Activated T-cell treated with anti-CD3 and anti-CD28 coated beads, Interleukin-2, amount 50 U/mL, for 1 hour (primary cell): ENCODE measurements around the gene ERG.

Source experiments
- DNase-seq: peaks from one replicate; pipeline ENCODE4 v3.0.0-alpha.2; 2020

ERG gene

GRCh38 chr21:38388203-38388602, 110.1 kb downstream of the ERG start:
- DNase-seq = no peak

- no peak for DNase-seq
These were observed 111.3 kb downstream of the ERG start for GRCh38 chr21:38386967-38387366.

- DNase-seq = no peak
These were observed 112.7 kb downstream of the ERG start for GRCh38 chr21:38385427-38386175.

- DNase-seq = no peak
These were observed 113.4 kb downstream of the ERG start for GRCh38 chr21:38384675-38385426.

- no peak for DNase-seq
These were observed 114.1 kb downstream of the ERG start for GRCh38 chr21:38384238-38384560.

- no peak for DNase-seq
These were observed 114.7 kb downstream of the ERG start for GRCh38 chr21:38383411-38384237.

- no peak for DNase-seq
These were observed 117.7 kb downstream of the ERG start for GRCh38 chr21:38380481-38381137.

GRCh38 chr21:38379147-38379546, 119.1 kb downstream of the ERG start:
- DNase-seq = no peak

- no peak for DNase-seq
These were observed 120.8 kb downstream of the ERG start for GRCh38 chr21:38377165-38378088.

GRCh38 chr21:38376693-38377092, 121.6 kb downstream of the ERG start:
- DNase-seq = no peak

- no peak for DNase-seq
These were observed 122.0 kb downstream of the ERG start for GRCh38 chr21:38376235-38376634.

GRCh38 chr21:38367646-38368045, 130.6 kb downstream of the ERG start:
- no peak for DNase-seq

- DNase-seq = no peak
These were observed 132.8 kb downstream of the ERG start for GRCh38 chr21:38365521-38365920.

- DNase-seq = no peak
These were observed 134.6 kb downstream of the ERG start for GRCh38 chr21:38363693-38364092.

GRCh38 chr21:38361324-38361723, 137.0 kb downstream of the ERG start:
- no peak for DNase-seq

- DNase-seq = no peak
These were observed 138.4 kb downstream of the ERG start for GRCh38 chr21:38359835-38360234.

GRCh38 chr21:38359090-38359489, 139.2 kb downstream of the ERG start:
- no peak for DNase-seq

- DNase-seq = no peak
These were observed 139.6 kb downstream of the ERG start for GRCh38 chr21:38358666-38359065.

- no peak for DNase-seq
These were observed 140.2 kb downstream of the ERG start for GRCh38 chr21:38358098-38358497.

- DNase-seq = no peak
These were observed 141.2 kb downstream of the ERG start for GRCh38 chr21:38356883-38357625.
